ENCODE results near the gene CD79B. TPM values are rescaled to one million over a fixed set of nuclear protein-coding genes. Genes with fewer than 3 reads are reported as not detected.
"Not testable (repeated sequence)": the region's sequence is repeated elsewhere in the genome, so short reads cannot be mapped to it uniquely, and the experiment has no call there.

Gene CD79B
- total RNA-seq, 1 experiment from 2014 or later: not detected

GRCh38 chr17:63903787-63904201 lies 28.3 kb downstream of the CD79B start:
- CTCF ChIA-PET: interaction anchor here (1.0 to 1.2 kb wide), 2 partner anchors 38 to 47 kb away, joined by 3 to 5 read pairs; no protein-coding TSS in a partner anchor
- H3K9me3 Mint-ChIP-seq (ENCODE audit: unreplicated experiment); H3K4me3 ChIP-seq (ENCODE audit: low read depth, low read length); POLR2A ChIA-PET; H3K27me3 ChIP-seq (replicated peaks; ENCODE audit: control insufficient read depth, insufficient read depth, low read length); H3K9me3 ChIP-seq; H3K4me3 Mint-ChIP-seq (ENCODE audit: unreplicated experiment); H3K36me3 Mint-ChIP-seq (ENCODE audit: insufficient read depth, unreplicated experiment); BruUV-seq (replicated peaks); H3K4me1 Mint-ChIP-seq (ENCODE audit: low read depth, unreplicated experiment); intact Hi-C loops (cut with micrococcal nuclease; ENCODE audit: unreplicated experiment); H3K27ac Mint-ChIP-seq (ENCODE audit: unreplicated experiment); H3K4me1 ChIP-seq; H3K36me3 ChIP-seq (ENCODE audit: control insufficient read depth, insufficient read depth, low read length): not testable (repeated sequence)
- TF ChIP-seq CTCF (IDR thresholded peaks at IDR 0.05; ENCODE audit: insufficient read depth in 1 of 2, low read depth in 1 of 2, low read length in 1 of 2, severe bottlenecking in 1 of 2, unreplicated experiment in 1 of 2): peak; percentile 6 to 35
- peak in 1 of 2 experiments; percentile 39 for DNase-seq
- H3K27me3 Mint-ChIP-seq (ENCODE audit: insufficient read depth, unreplicated experiment): peaks cover 11% of the 10 kb centered on the region

GRCh38 chr17:63901971-63902370 lies 30.2 kb downstream of the CD79B start:
- H3K4me1 Mint-ChIP-seq (ENCODE audit: low read depth, unreplicated experiment); BruUV-seq (replicated peaks); intact Hi-C loops (cut with micrococcal nuclease; ENCODE audit: unreplicated experiment); H3K4me1 ChIP-seq; POLR2A ChIA-PET; H3K4me3 ChIP-seq (ENCODE audit: low read depth, low read length); H3K9me3 Mint-ChIP-seq (ENCODE audit: unreplicated experiment); H3K4me3 Mint-ChIP-seq (ENCODE audit: unreplicated experiment); H3K9me3 ChIP-seq; DNase-seq; H3K36me3 Mint-ChIP-seq (ENCODE audit: insufficient read depth, unreplicated experiment); H3K27me3 ChIP-seq (replicated peaks; ENCODE audit: control insufficient read depth, insufficient read depth, low read length); H3K36me3 ChIP-seq (ENCODE audit: control insufficient read depth, insufficient read depth, low read length); H3K27ac Mint-ChIP-seq (ENCODE audit: unreplicated experiment): not testable (repeated sequence)
- CTCF ChIA-PET: interaction anchor here (1.7 to 1.8 kb wide), 2 partner anchors 45 to 232 kb away, joined by 4 to 5 read pairs; no protein-coding TSS in a partner anchor
- H3K27me3 Mint-ChIP-seq (ENCODE audit: insufficient read depth, unreplicated experiment): peaks cover 15% of the 10 kb centered on the region

- H3K4me1 Mint-ChIP-seq (ENCODE audit: low read depth, unreplicated experiment); H3K27me3 ChIP-seq (replicated peaks; ENCODE audit: control insufficient read depth, insufficient read depth, low read length); DNase-seq; H3K36me3 ChIP-seq (ENCODE audit: control insufficient read depth, insufficient read depth, low read length); H3K4me1 ChIP-seq; H3K9me3 ChIP-seq; H3K4me3 Mint-ChIP-seq (ENCODE audit: unreplicated experiment); H3K9me3 Mint-ChIP-seq (ENCODE audit: unreplicated experiment); POLR2A ChIA-PET; intact Hi-C loops (cut with micrococcal nuclease; ENCODE audit: unreplicated experiment); BruUV-seq (replicated peaks); H3K27ac Mint-ChIP-seq (ENCODE audit: unreplicated experiment); H3K36me3 Mint-ChIP-seq (ENCODE audit: insufficient read depth, unreplicated experiment); H3K4me3 ChIP-seq (ENCODE audit: low read depth, low read length): not testable (repeated sequence)
- H3K27me3 Mint-ChIP-seq (ENCODE audit: insufficient read depth, unreplicated experiment): peaks cover 19% of the 10 kb centered on the region
- CTCF ChIA-PET: interaction anchor here (1.2 kb wide), 1 partner anchor 20 kb away, joined by 4 read pairs; the partner anchor contains the start of gene GH1
Observed at GRCh38 chr17:63898899-63899798, 33.0 kb downstream of the CD79B start.

GRCh38 chr17:63896524-63897354 lies 35.4 kb downstream of the CD79B start, which contains the start of gene CSH1:
CSH1 (minus strand) TSS chr17:63896574; CDS start chr17:63896511, 63 bp downstream.
- H3K4me3 Mint-ChIP-seq (ENCODE audit: unreplicated experiment); H3K4me1 ChIP-seq; intact Hi-C loops (cut with micrococcal nuclease; ENCODE audit: unreplicated experiment); H3K36me3 ChIP-seq (ENCODE audit: control insufficient read depth, insufficient read depth, low read length); DNase-seq; H3K36me3 Mint-ChIP-seq (ENCODE audit: insufficient read depth, unreplicated experiment); CTCF ChIA-PET; H3K9me3 ChIP-seq; H3K4me1 Mint-ChIP-seq (ENCODE audit: low read depth, unreplicated experiment); BruUV-seq (replicated peaks); H3K4me3 ChIP-seq (ENCODE audit: low read depth, low read length); H3K9me3 Mint-ChIP-seq (ENCODE audit: unreplicated experiment); POLR2A ChIA-PET; H3K27ac Mint-ChIP-seq (ENCODE audit: unreplicated experiment); H3K27me3 ChIP-seq (replicated peaks; ENCODE audit: control insufficient read depth, insufficient read depth, low read length): not testable (repeated sequence)
- H3K27me3 Mint-ChIP-seq (ENCODE audit: insufficient read depth, unreplicated experiment): peaks cover 21% of the 10 kb centered on the region

GRCh38 chr17:63894821-63895220 lies 37.3 kb downstream of the CD79B start:
- H3K4me3 Mint-ChIP-seq (ENCODE audit: unreplicated experiment); H3K36me3 ChIP-seq (ENCODE audit: control insufficient read depth, insufficient read depth, low read length); POLR2A ChIA-PET; H3K27ac Mint-ChIP-seq (ENCODE audit: unreplicated experiment); BruUV-seq (replicated peaks); H3K4me3 ChIP-seq (ENCODE audit: low read depth, low read length); intact Hi-C loops (cut with micrococcal nuclease; ENCODE audit: unreplicated experiment); H3K4me1 Mint-ChIP-seq (ENCODE audit: low read depth, unreplicated experiment); H3K9me3 ChIP-seq; H3K27me3 ChIP-seq (replicated peaks; ENCODE audit: control insufficient read depth, insufficient read depth, low read length); H3K9me3 Mint-ChIP-seq (ENCODE audit: unreplicated experiment); H3K4me1 ChIP-seq; CTCF ChIA-PET; H3K36me3 Mint-ChIP-seq (ENCODE audit: insufficient read depth, unreplicated experiment): not testable (repeated sequence)
- peak in 1 of 2 experiments; percentile 9 for DNase-seq
- H3K27me3 Mint-ChIP-seq (ENCODE audit: insufficient read depth, unreplicated experiment): peaks cover 17% of the 10 kb centered on the region

GRCh38 chr17:63894021-63894420 lies 38.1 kb downstream of the CD79B start:
- CTCF ChIA-PET: interaction anchor here (0.6 kb wide), 1 partner anchor 11 kb away, joined by 6 read pairs; no protein-coding TSS in a partner anchor
- Mint-ChIP-seq H3K4me1 (ENCODE audit: low read depth, unreplicated experiment) (peaks cover 11% of the 10 kb centered on the region), H3K27me3 (ENCODE audit: insufficient read depth, unreplicated experiment) (peaks cover 17% of the 10 kb centered on the region)
- H3K4me3 ChIP-seq (ENCODE audit: low read depth, low read length); POLR2A ChIA-PET; H3K9me3 Mint-ChIP-seq (ENCODE audit: unreplicated experiment); H3K36me3 ChIP-seq (ENCODE audit: control insufficient read depth, insufficient read depth, low read length); intact Hi-C loops (cut with micrococcal nuclease; ENCODE audit: unreplicated experiment); H3K27ac Mint-ChIP-seq (ENCODE audit: unreplicated experiment); H3K4me3 Mint-ChIP-seq (ENCODE audit: unreplicated experiment); H3K36me3 Mint-ChIP-seq (ENCODE audit: insufficient read depth, unreplicated experiment); BruUV-seq (replicated peaks); H3K4me1 ChIP-seq; H3K27me3 ChIP-seq (replicated peaks; ENCODE audit: control insufficient read depth, insufficient read depth, low read length); H3K9me3 ChIP-seq: not testable (repeated sequence)
- peak in 1 of 2 experiments; percentile 10 for DNase-seq
